SU-DHL-6 (cell line): ENCODE results near the gene SETD6.

Experiments
- EZH2phosphoT487 ChIP-seq: fragments of 200-600 bp; sonication (generic), shearing (Covaris generic); conservative IDR thresholded peaks from 2 replicates; pipeline ENCODE4 v1.6.1; 2018; ENCODE audit warnings: mild to moderate bottlenecking, antibody characterized with exemption, low read length, moderate library complexity, mixed read lengths
- TF ChIP-seq, protein P1 (sequence below): fragments of 200-600 bp; sonication (generic); IDR thresholded peaks from one replicate; pipeline ENCODE4 v1.5.1; 2017; ENCODE audit warnings: antibody characterized with exemption, mild to moderate bottlenecking, low read length, moderate library complexity; ENCODE audit not compliant: insufficient read depth, poor library complexity, severe bottlenecking

DNA sequence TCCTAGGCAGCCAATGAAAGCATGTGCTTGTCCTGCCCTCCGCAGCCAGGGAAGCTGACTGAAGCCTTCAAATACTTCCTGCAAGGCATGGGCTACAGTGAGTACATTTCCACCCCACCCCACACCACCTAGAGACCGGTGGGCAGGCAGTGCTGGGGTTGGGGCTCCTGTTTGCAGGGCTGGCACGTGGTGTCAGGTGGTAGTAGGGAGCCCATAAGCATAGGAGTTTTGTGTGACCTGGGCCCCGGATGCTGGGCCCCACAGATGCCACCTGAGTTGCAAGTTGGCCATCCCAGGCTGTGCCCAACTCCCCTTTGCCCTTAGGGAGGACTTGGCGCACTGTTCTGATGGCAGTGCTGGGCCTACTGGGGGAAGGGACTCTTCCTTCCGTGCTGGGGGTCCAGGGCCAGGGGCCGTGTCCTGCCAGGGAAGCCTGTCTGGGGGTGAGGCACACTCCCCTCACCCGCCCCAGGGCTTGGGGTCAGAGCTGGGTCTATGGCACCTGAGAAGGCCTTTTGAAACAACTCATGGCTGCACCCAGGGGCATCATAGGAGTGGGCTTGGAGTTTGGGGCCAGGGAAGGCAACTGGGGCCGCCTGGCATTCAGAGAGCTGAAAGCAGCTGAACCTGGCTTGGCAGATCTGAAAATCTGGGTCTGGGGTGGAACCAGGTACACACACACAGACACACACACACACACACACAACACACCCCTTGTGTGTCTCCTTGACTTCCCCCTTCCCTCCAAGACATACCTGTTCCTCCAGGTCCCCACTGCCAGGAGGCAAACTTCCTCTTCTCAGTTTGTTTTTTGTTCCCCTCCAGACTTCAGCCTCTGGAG lies 5.8 kb upstream of the SETD6 start:
- TF ChIP-seq, protein P1, sequence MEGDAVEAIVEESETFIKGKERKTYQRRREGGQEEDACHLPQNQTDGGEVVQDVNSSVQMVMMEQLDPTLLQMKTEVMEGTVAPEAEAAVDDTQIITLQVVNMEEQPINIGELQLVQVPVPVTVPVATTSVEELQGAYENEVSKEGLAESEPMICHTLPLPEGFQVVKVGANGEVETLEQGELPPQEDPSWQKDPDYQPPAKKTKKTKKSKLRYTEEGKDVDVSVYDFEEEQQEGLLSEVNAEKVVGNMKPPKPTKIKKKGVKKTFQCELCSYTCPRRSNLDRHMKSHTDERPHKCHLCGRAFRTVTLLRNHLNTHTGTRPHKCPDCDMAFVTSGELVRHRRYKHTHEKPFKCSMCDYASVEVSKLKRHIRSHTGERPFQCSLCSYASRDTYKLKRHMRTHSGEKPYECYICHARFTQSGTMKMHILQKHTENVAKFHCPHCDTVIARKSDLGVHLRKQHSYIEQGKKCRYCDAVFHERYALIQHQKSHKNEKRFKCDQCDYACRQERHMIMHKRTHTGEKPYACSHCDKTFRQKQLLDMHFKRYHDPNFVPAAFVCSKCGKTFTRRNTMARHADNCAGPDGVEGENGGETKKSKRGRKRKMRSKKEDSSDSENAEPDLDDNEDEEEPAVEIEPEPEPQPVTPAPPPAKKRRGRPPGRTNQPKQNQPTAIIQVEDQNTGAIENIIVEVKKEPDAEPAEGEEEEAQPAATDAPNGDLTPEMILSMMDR = no peak
- TF ChIP-seq EZH2phosphoT487 = no peak
